ENCODE data around the gene PRKCH.
"Not testable (repeated sequence)": the region's sequence is repeated elsewhere in the genome, so short reads cannot be mapped to it uniquely, and the experiment has no call there.

PRKCH gene

DNA sequence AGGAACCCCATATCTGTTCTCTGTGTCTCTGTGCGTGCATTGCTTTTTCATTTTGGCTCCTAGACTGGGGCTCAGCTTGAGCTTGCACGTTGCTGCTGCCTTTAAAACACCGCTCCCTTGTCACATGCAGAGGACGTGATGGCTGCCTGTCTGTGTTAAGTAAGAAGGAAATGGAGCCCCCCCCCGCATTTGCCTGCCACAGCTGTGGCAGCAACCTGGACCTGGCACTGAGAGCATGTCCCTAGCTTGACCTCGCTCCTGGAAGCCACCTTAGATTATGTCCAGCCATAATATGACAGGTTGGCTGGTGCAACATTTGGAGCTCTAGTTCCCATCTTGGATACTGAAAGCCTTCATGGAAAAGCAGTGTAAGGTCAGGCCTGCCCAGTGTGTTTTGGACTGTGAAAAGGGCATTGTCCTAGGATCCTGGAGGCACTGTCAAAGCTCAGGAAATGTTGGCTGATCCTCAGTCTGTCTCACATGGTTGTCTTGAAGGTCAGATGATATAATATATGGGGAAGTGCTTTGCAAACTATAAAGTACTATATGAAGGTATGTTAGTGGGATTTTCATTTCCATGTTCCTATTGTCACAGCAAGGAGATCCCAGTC is 73.8 kb downstream of the PRKCH start:
- DNase-seq (ENCODE audit: low read depth), result no peak

DNA sequence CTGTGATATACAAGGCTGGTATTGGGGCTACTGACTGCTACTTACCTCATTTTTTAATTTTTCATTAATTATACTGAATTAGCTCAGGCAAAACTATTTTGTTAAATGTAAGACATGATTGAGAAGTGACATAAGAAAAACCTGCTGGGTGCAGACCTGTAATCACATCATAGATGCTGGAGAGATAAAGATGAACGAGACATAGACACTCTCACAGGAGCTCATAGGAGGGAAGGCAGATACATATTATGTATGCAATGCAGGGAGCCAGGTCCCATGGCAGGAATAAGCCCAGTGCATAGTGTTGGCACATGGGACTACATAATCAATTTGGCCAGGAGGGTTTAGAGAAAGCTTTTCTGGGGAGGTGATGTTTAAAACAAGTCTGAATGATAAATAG is 74.9 kb downstream of the PRKCH start:
- DNase-seq (ENCODE audit: low read depth), result no peak

DNA sequence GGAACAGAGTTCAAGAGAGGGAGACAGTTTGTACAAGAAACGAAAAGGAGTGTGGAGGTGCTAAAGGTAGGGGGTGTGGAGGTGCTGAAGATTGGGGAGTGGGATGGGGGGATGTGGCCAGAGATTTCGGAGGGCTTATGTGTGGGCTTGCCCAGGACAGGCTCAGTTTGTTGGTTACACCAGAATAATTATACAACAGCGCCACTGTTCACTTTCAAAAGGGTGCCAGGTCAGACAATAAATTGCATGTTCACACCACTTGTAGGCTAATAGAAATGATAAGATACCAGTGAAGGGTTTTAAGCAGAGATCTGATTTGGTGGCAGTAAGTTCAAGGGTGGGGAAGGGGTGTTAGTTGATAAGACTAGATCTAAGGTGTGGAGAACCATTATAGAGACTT is 75.3 kb downstream of the PRKCH start:
- DNase-seq (ENCODE audit: low read depth), result no peak

DNA sequence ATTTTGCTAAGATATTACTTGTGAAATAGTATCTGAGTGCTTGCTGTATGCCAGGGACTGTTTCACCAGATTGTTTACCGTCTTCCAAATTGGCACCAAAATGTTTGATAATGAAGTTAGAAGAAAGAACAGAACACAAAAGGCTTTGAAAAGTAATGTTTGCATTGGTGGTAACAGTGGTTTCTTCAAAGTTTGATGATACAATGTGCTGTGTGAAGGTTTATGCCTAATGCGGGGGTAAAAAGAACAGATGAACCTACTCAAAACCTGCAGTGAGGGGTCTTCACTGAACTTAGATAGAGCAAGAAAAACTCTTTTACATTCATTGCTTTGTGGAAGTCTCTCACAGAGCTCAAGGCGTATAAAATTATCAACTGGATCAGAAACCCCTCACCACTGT is 76.2 kb downstream of the PRKCH start:
- DNase-seq (ENCODE audit: low read depth), result no peak

DNA sequence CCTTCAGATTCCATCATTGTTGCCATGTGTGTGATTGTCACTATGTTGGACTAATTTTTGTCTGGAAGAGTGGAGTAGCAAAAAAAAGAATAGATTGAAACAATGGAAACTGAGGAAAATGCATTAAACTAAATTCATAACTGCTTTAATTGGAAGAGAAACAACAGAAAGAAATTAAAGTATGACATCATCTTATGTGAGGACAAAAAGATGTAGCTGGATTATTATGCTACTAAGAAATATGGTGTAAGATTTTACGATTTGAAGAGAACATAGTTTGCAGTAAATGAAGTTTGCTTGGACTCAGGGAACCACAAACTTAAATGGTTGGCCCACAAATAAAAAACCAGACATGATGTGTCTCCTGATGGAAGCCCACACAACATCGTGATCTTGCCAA is 76.8 kb downstream of the PRKCH start:
- DNase-seq (ENCODE audit: low read depth), result no peak

DNA sequence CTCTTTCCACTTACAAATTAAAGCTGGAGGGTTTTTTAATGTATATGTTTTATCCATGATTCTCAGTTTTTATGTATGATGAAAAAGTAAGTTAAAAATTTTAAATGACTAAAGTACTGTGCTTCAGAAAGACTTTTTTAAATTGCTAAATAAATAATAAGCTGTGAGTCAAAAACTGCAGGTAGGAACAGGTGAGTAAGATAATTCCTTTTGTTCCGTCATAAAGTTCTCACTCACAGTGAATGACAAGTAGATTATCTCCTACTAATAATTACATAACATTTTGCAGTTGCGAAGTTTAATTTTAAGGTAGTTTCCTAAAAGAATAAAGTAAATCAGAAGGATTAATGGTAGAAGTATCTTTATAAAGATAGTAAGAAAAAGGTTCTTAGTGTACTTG is 78.0 kb downstream of the PRKCH start:
- DNase-seq (ENCODE audit: low read depth), result no peak

DNA sequence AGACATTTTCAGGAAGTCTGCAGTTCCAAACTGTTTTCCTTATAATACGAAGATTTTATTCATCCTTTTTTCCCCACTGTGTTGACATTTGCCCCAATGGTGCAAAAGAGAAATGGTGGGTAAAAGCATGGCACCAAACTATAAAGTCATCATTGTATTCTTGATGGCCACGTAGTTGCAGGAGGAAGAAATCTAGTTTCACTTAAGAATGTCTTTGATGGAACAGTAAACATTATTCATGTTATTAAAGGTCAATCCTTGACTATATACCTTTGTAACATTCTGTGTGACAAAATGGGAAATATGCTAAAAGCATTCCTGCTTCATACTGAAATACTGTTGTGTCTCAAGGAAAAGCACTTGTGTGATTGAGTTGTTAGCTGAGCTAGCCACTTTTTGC is 80.1 kb downstream of the PRKCH start:
- DNase-seq (ENCODE audit: low read depth), result no peak

DNA sequence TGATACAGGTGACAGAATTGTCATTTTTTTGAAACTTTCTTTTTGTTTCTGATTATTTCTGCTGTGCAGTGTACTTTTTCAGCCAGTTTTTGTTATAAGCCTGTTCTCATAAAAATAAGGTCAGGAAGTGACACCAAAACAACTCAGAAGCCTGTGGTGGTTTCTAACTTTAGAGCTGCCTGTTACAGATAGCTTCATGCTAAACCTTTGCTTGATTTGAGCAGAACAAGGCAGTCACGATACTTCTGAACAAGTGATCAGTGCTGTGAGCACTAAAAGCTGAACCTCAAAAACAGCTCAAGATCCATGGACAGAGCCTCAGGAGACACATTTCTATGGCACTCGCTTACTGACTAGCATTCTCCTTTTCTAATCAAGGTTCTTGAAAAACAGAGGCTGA is 82.0 kb downstream of the PRKCH start:
- DNase-seq (ENCODE audit: low read depth), result no peak

DNA sequence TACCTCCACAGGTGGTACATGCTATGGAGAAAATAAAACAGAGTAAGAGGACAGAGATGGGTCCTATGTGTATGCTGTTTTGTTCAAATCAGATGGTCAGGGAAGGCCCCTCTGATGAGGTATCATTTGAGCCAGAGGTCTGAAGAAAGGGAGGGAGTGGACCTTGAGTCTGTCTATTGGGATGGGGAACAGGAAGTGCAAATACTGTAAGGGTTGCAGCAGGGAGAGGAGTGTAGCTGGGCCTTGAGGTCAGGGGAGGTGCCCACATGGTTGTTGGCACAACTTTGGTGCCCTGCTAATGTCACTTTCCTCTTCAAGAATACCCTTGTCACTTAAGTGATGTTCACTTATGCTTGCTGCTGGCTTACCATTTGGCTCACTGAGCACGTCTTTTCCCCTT is 83.3 kb downstream of the PRKCH start:
- no peak for DNase-seq (ENCODE audit: low read depth)

DNA sequence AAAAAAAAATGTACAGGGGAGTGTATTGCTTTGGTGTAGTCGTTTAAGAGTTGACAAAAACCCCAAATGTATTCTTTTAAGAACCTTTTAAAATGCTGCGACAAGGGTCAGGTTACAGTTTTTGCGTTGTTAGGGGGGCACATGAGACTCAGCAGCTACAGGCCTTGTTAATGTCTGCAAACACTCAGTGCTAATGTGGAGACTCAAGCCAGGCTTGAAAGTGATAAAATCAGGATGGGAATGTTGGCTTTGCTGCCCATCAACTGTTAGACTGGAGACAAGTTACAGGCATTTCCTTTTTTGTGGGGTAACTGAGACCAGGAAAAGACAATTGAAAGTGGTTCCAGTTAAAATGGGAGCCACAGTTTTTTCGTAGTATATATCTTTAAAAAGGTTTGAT is 84.8 kb downstream of the PRKCH start:
- DNase-seq (ENCODE audit: low read depth), result no peak

DNA sequence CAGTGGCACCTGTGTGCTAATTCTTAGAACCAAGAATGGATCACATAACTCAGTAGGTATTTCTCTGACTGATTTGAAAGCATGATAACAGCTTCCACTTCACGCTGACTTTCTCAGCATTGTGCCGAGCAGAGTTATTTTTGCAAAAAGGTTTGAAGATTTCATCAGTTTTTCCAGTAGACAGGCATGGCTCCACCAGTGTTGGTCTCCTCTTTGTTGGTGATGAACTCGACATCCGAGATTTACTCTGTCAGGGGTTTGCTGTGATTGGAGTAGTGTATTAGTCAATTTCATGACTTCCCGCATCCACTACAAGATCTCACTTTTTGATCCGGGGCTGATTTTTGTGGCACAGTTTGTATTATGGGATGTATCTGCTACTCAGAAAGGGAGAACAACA is 85.3 kb downstream of the PRKCH start:
- DNase-seq (ENCODE audit: low read depth), result no peak

DNA sequence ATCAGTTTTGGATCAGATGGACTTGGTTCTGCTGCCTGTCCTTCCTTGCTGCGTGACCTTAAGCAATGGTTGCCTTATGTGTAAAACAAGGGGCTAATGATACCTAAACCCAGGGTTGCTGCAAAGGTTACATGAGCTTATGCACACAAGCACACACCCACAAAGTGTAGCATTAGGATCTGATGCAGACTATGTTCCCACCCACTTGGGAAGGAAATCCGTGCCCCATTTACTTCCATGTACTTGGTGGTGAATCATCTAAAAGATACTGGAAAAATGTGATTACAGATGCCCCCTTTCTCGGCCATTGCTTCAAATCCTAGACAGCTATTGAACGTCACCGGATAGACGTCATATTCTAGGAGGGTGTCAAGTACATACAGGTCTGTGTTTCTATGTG is 87.1 kb downstream of the PRKCH start:
- DNase-seq (ENCODE audit: low read depth), result no peak

DNA sequence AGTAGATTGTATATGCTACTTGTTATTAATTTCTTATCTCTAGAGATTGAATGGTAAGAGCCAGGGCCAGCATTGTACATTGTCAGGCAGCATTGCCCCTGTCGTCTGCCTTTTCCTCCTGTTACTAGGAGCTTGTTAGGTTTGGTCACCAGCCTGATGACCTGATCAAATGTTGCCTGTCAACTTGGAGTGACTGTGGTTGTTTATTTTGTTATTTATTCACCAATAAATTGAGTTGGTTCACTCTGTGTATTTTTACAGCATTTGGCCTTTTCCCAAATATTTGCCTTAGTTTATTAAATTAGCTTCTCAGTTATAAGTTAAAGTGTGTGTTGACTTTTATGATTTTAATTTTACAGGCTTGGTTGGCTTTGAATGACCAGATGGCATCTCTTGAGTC is 88.4 kb downstream of the PRKCH start:
- DNase-seq (ENCODE audit: low read depth), result no peak

DNA sequence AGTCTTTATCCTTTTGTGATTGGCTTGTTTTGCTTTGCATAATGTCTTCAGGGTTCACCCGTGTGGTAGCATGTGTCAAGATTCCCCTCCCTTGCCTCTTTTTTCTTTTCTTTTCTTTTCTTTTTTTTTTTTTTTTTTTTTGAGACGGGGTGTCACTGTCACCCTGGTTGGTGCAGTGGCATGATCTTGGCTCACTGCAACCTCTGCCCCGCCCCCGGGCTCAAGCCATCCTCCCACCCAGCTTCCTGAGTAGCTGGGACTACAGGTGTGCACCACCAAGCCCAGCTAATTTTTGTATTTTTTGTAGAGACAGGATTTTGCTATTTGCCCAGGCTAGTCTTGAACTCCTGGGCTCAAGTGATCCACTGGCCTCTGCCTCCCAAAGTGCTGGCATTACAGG is 94.6 kb downstream of the PRKCH start:
- not testable (repeated sequence) for DNase-seq (ENCODE audit: low read depth)

DNA sequence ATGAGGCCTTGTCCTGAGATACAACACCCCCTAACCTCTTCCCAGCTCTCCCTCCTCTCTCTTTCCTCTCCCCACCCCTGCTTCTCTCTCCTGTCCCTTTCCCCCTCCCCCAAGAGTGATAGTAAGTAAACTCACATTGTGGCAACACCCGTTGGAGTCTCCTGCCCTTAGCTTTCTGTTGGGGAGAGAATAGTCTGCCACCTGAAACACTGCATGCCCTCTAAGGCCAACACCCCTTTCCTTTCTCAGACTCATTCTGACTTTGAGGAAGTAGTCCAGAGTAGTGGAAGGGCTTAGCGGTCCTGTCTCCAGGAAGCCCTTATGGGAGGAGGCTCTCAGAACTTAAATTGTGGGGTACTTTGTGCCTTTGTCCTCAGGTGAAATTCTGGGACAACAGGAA is 95.2 kb downstream of the PRKCH start:
- no peak for DNase-seq (ENCODE audit: low read depth)

DNA sequence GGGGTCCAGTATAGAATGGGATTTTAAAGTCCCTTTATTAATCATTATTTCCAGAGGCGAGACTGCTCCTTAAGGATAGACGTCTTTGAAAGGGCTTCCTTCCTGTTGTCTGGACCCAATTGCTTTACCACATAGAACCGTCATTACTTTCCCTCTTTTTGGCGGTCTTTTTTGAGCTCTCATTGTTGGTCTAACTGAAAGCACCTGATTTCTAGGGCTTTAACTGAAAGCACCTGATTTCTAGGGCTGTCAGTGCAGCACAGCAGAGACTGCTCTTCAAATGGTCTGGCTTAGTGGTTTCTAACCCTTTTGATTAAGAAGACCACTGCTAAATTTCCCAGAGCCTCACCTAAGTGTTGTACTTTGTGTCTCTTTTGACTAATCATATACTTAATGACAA is 95.8 kb downstream of the PRKCH start:
- DNase-seq (ENCODE audit: low read depth), result no peak

DNA sequence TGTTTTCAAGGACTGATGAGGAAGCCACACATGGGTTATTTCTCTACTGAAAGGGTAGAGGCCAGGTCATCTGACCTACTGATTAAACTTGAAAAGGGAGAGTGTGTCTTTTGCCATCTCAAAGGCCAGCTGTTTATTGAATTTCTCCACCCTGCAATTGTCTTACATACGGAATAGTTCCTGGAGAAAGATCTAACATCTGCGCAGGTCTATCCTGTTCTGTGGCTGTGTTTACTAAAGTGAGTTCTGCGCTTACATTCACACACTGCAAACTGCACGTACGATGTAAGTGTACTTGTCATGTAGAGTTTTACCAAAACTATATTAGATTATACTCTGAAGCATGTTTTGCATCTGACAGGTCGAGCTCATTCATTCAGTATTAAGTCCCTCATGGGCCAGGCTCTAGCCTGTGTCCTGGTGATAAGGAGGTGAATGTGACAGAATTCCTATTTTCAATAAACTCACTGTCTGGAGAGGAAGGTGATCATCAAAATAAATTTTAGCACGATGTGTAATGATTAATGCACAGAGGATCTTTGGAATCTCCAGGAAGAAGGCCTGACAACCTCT is 96.6 kb downstream of the PRKCH start:
- no peak for DNase-seq (ENCODE audit: low read depth)

DNA sequence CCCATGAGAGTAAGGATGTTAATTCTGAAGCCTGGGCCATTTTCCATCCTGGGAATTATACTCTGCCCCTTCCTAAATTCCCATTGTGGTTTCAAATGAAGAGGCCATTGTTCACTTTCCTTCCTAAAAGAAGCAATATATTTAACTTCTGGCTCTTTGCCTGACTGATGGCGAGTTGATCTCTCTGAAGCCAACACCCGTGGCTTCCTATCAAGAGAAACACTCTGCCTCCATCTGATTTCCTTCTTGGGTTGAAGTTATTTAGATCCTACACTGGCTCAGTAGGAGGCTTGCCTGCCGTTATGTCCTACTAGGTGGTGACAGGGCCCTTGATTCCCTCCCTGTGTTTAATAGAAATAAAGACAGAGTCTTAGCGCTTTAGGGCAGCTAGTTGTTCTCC is 97.4 kb downstream of the PRKCH start:
- no peak for DNase-seq (ENCODE audit: low read depth)

DNA sequence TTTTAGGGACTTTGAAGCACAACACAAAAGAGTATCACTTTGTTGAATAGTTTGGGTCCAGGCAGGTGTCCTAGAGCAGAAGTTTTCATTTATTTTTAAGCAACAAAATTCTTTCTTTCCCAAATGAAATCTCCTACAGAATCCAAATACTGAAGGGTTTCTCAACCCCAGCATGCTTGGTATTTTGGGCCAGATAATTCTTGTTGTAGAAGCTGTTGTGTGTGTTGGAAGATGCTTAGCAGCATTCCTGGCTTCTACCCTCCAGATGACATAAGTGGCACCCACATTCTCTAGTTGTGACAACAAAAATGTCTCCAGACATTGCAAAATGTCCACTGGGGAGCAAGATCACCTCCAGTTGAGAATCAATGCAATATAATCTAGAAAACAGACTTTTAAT is 97.8 kb downstream of the PRKCH start:
- DNase-seq (ENCODE audit: low read depth), result no peak

DNA sequence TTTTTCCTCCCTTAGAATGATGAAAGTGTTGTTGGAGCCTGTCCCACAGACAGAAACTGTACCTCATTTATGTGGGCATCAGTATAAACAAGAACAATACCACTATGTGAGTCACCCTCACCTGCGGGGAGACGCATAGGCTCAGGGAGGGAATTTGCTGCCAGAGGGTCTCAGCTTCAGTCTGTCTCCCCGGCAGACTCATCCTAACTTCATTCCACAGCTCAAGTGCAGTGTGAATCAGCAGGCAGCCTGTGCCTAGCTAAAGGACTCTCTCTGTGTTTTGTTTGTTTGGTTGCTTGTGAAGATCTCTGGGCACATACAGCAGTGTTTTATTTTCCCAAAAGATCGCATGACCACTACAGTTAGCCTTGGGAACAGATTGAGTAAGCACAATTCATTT is 98.9 kb downstream of the PRKCH start:
- no peak for DNase-seq (ENCODE audit: low read depth)

DNA sequence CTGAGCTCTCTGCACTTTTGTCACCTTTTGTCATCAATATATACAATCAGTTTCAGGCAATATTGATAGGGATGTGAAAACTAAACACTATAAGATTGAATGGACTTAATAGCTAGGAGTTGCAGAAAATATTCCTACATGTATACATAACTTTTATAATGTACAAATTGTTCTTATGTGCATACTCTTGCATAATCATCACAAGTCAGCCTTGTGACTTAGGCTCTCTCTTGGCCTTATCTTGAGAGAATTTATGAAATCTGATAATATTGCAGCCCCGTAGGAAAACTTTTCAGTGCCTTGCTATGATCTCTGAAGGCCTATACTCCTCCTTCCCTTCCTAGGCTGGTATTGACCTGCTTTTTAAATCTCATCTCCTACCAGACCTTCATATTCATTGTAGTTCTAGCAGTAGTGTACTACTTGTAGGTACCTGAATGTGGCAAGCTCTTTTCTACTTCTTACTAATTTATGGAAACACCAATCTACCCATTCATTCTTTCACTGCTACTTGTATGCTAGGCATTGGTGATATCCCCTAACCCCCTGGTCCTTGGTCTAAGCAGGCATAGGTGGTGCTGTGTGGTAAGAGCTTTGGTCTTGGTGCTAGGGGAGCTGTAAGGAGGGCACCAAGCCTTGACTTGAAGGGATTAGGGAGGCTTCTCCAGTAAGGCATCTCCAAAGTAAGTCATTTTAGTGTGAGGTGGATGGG is 100.0 kb downstream of the PRKCH start:
- no peak for DNase-seq (ENCODE audit: low read depth)

DNA sequence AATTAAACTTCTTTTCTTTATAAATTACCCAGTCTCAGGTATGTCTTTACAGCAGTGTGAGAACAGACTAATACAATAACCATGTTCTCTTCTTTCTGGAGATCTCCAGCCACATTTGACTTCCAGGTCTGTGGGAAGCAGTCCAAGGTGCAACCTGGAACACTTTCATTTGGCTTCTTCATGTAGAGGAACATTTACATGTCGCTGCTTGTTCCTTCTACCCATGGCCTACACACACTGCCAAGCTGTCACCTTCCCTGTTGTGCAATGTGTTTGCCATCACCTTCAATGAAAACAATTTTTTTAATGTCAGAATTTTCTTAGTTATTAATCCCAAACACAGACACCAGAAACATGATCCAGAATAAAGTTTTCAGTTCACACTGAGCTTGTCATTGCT is 104.7 kb downstream of the PRKCH start:
- DNase-seq (ENCODE audit: low read depth), result no peak

DNA sequence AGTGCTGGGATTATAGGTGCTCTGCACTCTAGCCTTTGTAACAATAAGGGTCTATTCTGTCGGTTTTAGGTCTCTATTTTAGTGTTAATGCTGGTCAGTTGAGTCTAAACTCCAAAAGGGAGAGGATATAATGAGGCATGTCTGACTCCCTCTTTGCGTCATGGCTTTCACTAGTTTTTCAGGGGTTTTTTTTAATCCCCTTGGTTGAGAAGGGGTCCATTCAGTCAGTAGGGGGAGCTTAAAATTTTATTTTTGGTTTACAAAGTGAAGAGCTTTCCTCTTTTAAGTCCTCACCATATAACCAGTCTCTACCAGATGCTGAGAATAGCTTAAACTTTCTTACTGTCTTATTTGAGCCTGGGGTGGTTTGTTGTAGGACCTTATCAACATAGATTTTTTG is 106.9 kb downstream of the PRKCH start:
- no peak for DNase-seq (ENCODE audit: low read depth)

DNA sequence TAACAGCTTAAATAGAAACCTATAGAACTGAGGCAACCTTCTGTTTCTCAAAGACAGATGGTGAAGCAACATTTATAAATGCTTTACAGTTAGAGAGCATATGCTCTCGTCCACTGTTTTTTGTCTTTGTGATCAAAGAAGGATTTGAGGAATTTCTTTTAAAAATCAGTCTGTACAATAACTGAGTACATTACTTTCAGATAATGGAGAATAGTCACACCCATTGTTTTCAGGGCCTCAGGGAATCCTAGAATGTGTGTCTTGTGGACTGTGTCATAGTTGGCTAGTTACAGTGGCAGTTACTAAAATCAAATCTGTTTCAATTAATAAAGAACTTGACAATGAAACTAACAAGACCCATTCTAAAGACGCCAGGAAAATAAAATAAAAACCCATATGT is 107.9 kb downstream of the PRKCH start:
- no peak for DNase-seq (ENCODE audit: low read depth)

All from GM04503 (cell line).